ENCODE results near the gene SNCG.

The SNCG gene

DNA sequence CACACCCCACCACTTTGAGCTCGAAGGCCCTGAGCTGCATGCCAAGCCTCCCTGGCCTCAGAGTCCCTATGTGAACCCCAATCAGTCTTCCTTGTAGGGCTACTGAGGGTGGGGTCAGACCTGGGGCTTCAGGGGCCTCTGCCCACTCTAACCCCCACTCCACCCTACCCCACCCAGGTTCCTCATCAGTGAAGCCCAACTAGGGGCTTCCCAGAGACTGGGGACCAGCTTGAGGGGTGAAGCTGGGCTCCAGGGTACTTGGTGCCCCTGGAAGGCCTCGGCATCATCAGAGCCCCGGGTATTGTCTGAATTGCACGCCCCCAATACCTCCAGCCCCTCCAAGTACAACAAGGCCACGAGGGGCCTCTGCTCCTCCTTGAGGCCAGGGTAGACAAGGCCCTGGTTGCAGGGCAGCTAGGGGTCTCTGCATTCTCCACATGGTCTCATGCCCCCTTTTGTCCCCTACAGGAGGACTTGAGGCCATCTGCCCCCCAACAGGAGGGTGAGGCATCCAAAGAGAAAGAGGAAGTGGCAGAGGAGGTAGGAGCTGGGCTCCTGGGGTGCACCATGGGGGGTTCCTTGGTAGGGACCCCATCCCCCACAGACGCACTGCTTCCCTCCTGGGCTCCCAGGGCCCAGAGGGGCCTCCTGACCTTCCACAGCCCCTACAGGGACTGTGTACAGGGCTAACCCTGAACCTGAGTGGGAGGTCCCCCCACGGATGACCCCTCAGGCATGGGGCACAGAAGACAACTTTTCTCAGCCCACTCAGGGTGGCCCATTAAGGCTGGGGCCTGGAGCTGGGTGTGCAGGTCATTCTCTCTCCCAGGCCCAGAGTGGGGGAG lies 4.0 kb downstream of the SNCG start:
- DNase-seq (ENCODE audit: extremely low read depth, insufficient read length) = no peak
- Histone ChIP-seq H3K27me3 (replicated peaks; ENCODE audit: control insufficient read depth, insufficient read depth, low read length) (no peaks in the 10 kb centered on the region), H3K4me3 (replicated peaks; ENCODE audit: low read depth, low read length) (no peak overlapping the region), H3K36me3 (ENCODE audit: control insufficient read depth, insufficient read depth, low read length) (no peaks in the 10 kb centered on the region)
- TF ChIP-seq, protein P1, sequence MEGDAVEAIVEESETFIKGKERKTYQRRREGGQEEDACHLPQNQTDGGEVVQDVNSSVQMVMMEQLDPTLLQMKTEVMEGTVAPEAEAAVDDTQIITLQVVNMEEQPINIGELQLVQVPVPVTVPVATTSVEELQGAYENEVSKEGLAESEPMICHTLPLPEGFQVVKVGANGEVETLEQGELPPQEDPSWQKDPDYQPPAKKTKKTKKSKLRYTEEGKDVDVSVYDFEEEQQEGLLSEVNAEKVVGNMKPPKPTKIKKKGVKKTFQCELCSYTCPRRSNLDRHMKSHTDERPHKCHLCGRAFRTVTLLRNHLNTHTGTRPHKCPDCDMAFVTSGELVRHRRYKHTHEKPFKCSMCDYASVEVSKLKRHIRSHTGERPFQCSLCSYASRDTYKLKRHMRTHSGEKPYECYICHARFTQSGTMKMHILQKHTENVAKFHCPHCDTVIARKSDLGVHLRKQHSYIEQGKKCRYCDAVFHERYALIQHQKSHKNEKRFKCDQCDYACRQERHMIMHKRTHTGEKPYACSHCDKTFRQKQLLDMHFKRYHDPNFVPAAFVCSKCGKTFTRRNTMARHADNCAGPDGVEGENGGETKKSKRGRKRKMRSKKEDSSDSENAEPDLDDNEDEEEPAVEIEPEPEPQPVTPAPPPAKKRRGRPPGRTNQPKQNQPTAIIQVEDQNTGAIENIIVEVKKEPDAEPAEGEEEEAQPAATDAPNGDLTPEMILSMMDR (IDR thresholded peaks at IDR 0.05; ENCODE audit: insufficient read depth, low read length, poor library complexity, severe bottlenecking) = no peak

DNA sequence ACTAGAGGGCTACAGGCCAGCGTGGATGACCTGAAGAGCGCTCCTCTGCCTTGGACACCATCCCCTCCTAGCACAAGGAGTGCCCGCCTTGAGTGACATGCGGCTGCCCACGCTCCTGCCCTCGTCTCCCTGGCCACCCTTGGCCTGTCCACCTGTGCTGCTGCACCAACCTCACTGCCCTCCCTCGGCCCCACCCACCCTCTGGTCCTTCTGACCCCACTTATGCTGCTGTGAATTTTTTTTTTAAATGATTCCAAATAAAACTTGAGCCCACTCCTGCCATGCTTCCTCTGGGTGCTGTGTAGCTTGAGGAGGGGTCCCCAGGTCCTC lies 4.5 kb downstream of the SNCG start:
- Histone ChIP-seq H3K4me3 (replicated peaks; ENCODE audit: low read depth, low read length) (no peak overlapping the region), H3K27me3 (replicated peaks; ENCODE audit: control insufficient read depth, insufficient read depth, low read length) (no peaks in the 10 kb centered on the region), H3K36me3 (ENCODE audit: control insufficient read depth, insufficient read depth, low read length) (no peaks in the 10 kb centered on the region)
- no peak for DNase-seq (ENCODE audit: extremely low read depth, insufficient read length)
- TF ChIP-seq, protein P1 (IDR thresholded peaks at IDR 0.05; ENCODE audit: insufficient read depth, low read length, poor library complexity, severe bottlenecking) = no peak

- DNase-seq (ENCODE audit: extremely low read depth, insufficient read length) = no peak
- H3K27me3 ChIP-seq (replicated peaks; ENCODE audit: control insufficient read depth, insufficient read depth, low read length) = no peaks in the 10 kb centered on the region
- no peak overlapping the region for H3K4me3 ChIP-seq (replicated peaks; ENCODE audit: low read depth, low read length)
- no peaks in the 10 kb centered on the region for H3K36me3 ChIP-seq (ENCODE audit: control insufficient read depth, insufficient read depth, low read length)
- TF ChIP-seq, protein P1 (IDR thresholded peaks at IDR 0.05; ENCODE audit: insufficient read depth, low read length, poor library complexity, severe bottlenecking) = no peak
Observed at GRCh38 chr10:86963341-86963919, 5.0 kb downstream of the SNCG start.

GRCh38 chr10:86964061-86964846 lies 5.9 kb downstream of the SNCG start:
- H3K27me3 ChIP-seq (replicated peaks; ENCODE audit: control insufficient read depth, insufficient read depth, low read length) = no peaks in the 10 kb centered on the region
- TF ChIP-seq, protein P1 (IDR thresholded peaks at IDR 0.05; ENCODE audit: insufficient read depth, low read length, poor library complexity, severe bottlenecking) = no peak
- no peaks in the 10 kb centered on the region for H3K36me3 ChIP-seq (ENCODE audit: control insufficient read depth, insufficient read depth, low read length)
- peak; percentile 18 for DNase-seq (ENCODE audit: extremely low read depth, insufficient read length)
- H3K4me3 ChIP-seq (replicated peaks; ENCODE audit: low read depth, low read length) = no peak overlapping the region

DNA sequence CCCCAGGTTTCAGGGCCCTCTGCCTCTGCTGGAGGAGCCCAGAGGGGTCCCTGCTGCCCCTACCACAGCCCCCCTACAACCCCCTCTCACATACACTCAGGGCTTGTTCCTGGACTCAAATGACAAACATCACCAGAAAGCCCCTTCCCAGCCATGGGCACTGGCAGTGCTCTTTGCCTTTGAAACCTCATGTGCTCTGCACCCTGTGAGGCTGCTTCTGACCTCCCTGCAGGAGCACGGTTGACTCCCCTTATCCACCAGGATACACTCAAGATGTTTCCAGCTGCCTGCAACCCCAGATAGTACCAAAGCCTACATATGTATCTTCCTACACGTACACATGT lies 6.4 kb downstream of the SNCG start:
- Histone ChIP-seq H3K36me3 (ENCODE audit: control insufficient read depth, insufficient read depth, low read length) (no peaks in the 10 kb centered on the region), H3K27me3 (replicated peaks; ENCODE audit: control insufficient read depth, insufficient read depth, low read length) (no peaks in the 10 kb centered on the region), H3K4me3 (replicated peaks; ENCODE audit: low read depth, low read length) (no peak overlapping the region)
- TF ChIP-seq, protein P1 (IDR thresholded peaks at IDR 0.05; ENCODE audit: insufficient read depth, low read length, poor library complexity, severe bottlenecking) = no peak
- no peak for DNase-seq (ENCODE audit: extremely low read depth, insufficient read length)
